MCF 10A (cell line): Measurements from ENCODE around the gene TMEM31. TPM values are rescaled to one million over a fixed set of nuclear protein-coding genes. Genes with fewer than 3 reads are reported as not detected.

Source experiments
- BruUV-seq: library from RNA; stranded (reverse); fragments of 400-500 nt; replicated peaks from 2 replicates; lab custom pipeline; 2021; lab: Mats Ljungman, UMichigan
- CTCF ChIA-PET: fragments of 300-600 bp; sonication (Branson Sonifier 250); formaldehyde crosslinking; extraction: SDS; loops from one replicate; lab custom pipeline; 2021; ENCODE audit warnings: antibody characterized with exemption, inconsistent platforms; lab: Yijun Ruan, JAX
- POLR2A ChIA-PET: fragments of 300-600, 350-650 bp; sonication (Branson Sonifier 250); formaldehyde crosslinking; extraction: SDS; loops from one replicate; lab custom pipeline; 2020; ENCODE audit warnings: antibody characterized with exemption, inconsistent platforms; lab: Yijun Ruan, JAX
- DNase-seq: peaks from one replicate; pipeline ENCODE4 v3.0.0-alpha.2; 2018; ENCODE audit not compliant: unreplicated experiment
- H3K27ac Mint-ChIP-seq: one replicate; pipeline ENCODE4 v1.8.0; 2022; ENCODE audit warnings: mild to moderate bottlenecking, low read depth, mixed read lengths; ENCODE audit not compliant: unreplicated experiment
- H3K27me3 Mint-ChIP-seq: one replicate; pipeline ENCODE4 v1.8.0; 2022; ENCODE audit warnings: mixed read lengths; ENCODE audit not compliant: insufficient read depth, unreplicated experiment
- H3K36me3 Mint-ChIP-seq: one replicate; pipeline ENCODE4 v1.8.0; 2022; ENCODE audit warnings: mild to moderate bottlenecking, moderate library complexity, mixed read lengths; ENCODE audit not compliant: insufficient read depth, unreplicated experiment
- H3K4me1 Mint-ChIP-seq: one replicate; pipeline ENCODE4 v1.8.0; 2022; ENCODE audit warnings: mixed read lengths; ENCODE audit not compliant: insufficient read depth, unreplicated experiment
- H3K4me3 Mint-ChIP-seq: one replicate; pipeline ENCODE4 v1.8.0; 2022; ENCODE audit warnings: mild to moderate bottlenecking, moderate library complexity, mixed read lengths; ENCODE audit not compliant: unreplicated experiment
- H3K9me3 Mint-ChIP-seq: one replicate; pipeline ENCODE4 v1.8.0; 2022; ENCODE audit warnings: mixed read lengths; ENCODE audit not compliant: unreplicated experiment
- CTCF ChIP-seq: fragments of 200-600 bp; IDR thresholded peaks from one replicate; pipeline ENCODE4 v1.8.0; 2022; ENCODE audit warnings: antibody characterized with exemption, mild to moderate bottlenecking; ENCODE audit not compliant: unreplicated experiment
- intact Hi-C: fragments of 100-400 bp; cut with micrococcal nuclease; formaldehyde crosslinking; loops from 2 replicates; pipeline ENCODE4 v1.14.1; 2022
- total RNA-seq: library from RNA; stranded (reverse); gene quantifications from 2 replicates; pipeline ENCODE4 v1.2.3, GENCODE V29; 2022

The TMEM31 gene
- total RNA-seq, 1 experiment from 2014 or later: not detected

GRCh38 chrX:103687696-103688201 is 23.0 kb upstream of the TMEM31 start:
- DNase-seq: peak; percentile 83
- ChIA-PET POLR2A (interaction anchor here (1.0 to 3.1 kb wide), 5 partner anchors 58 to 154 kb away, joined by 4 to 15 read pairs (median 9); partner anchors contain the start of gene TCEAL4), CTCF (interaction anchor here (0.6 to 0.9 kb wide), 3 partner anchors 18 to 95 kb away, joined by 3 to 6 read pairs (median 5); no protein-coding TSS in a partner anchor)
- no TSS peak for BruUV-seq
- H3K4me3 Mint-ChIP-seq: no peak overlapping the region
- peaks cover 27% of the 10 kb centered on the region for H3K36me3 Mint-ChIP-seq
- peak; percentile 48 for TF ChIP-seq CTCF
- intact Hi-C loops: loop anchor here (1.0 to 5.0 kb wide), 5 partner anchors 59 to 425 kb away; partner anchors contain the start of genes TCEAL1, TCEAL4 and ZCCHC18
- no peaks in the 10 kb centered on the region for H3K9me3 Mint-ChIP-seq
- H3K4me1 Mint-ChIP-seq: peaks cover 5% of the 10 kb centered on the region
- H3K27me3 Mint-ChIP-seq: peaks cover 15% of the 10 kb centered on the region
- no peak overlapping the region for H3K27ac Mint-ChIP-seq

- H3K9me3 Mint-ChIP-seq: no peaks in the 10 kb centered on the region
- no TSS peak for BruUV-seq
- peaks cover 27% of the 10 kb centered on the region for H3K27me3 Mint-ChIP-seq
- TF ChIP-seq CTCF: peak; percentile 61
- no peak overlapping the region for H3K27ac Mint-ChIP-seq
- H3K36me3 Mint-ChIP-seq: peaks cover 15% of the 10 kb centered on the region
- no peak overlapping the region for H3K4me3 Mint-ChIP-seq
- intact Hi-C loops: loop anchor here (1.0 to 5.0 kb wide), 4 partner anchors 85 to 156 kb away; partner anchors contain the start of gene TCEAL4
- peak; percentile 48 for DNase-seq
- POLR2A ChIA-PET: no interaction called here
- peaks cover under 1% of the 10 kb centered on the region for H3K4me1 Mint-ChIP-seq
- CTCF ChIA-PET: interaction anchor here (3.1 kb wide), 1 partner anchor 85 kb away, joined by 30 read pairs; no protein-coding TSS in a partner anchor
Observed at GRCh38 chrX:103688946-103689345, 21.8 kb upstream of the TMEM31 start.

- no TSS peak for BruUV-seq
- ChIA-PET POLR2A (interaction anchor here (0.6 kb wide), 1 partner anchor 73 kb away, joined by 3 read pairs; no protein-coding TSS in a partner anchor), CTCF (interaction anchor here (0.7 to 3.1 kb wide), 5 partner anchors 11 to 158 kb away, joined by 3 to 30 read pairs (median 5); no protein-coding TSS in a partner anchor)
- Mint-ChIP-seq H3K4me3 (no peak overlapping the region), H3K36me3 (peaks cover 5% of the 10 kb centered on the region), H3K27me3 (peaks cover 47% of the 10 kb centered on the region), H3K4me1 (no peaks in the 10 kb centered on the region), H3K27ac (no peak overlapping the region), H3K9me3 (no peaks in the 10 kb centered on the region)
- TF ChIP-seq CTCF: no peak
- no peak for DNase-seq
- intact Hi-C loops: no loop called here
Observed at GRCh38 chrX:103691059-103691458, 19.6 kb upstream of the TMEM31 start.

GRCh38 chrX:103697687-103698086 is 13.0 kb upstream of the TMEM31 start:
- Mint-ChIP-seq H3K27me3 (peaks cover 63% of the 10 kb centered on the region), H3K9me3 (no peaks in the 10 kb centered on the region), H3K4me1 (no peaks in the 10 kb centered on the region), H3K36me3 (no peaks in the 10 kb centered on the region), H3K4me3 (no peak overlapping the region), H3K27ac (no peak overlapping the region)
- CTCF ChIA-PET: no interaction called here
- BruUV-seq: no TSS peak
- no peak for DNase-seq
- TF ChIP-seq CTCF: no peak
- intact Hi-C loops: no loop called here
- POLR2A ChIA-PET: interaction anchor here (0.7 kb wide), 1 partner anchor 73 kb away, joined by 3 read pairs; no protein-coding TSS in a partner anchor
